Measurements from ENCODE around the gene DEK. TPM values are rescaled to one million over a fixed set of nuclear protein-coding genes. Genes with fewer than 3 reads are reported as not detected.

The DEK gene
- total RNA-seq, 1 donor from 2014 or later: 78.5 TPM

DNA sequence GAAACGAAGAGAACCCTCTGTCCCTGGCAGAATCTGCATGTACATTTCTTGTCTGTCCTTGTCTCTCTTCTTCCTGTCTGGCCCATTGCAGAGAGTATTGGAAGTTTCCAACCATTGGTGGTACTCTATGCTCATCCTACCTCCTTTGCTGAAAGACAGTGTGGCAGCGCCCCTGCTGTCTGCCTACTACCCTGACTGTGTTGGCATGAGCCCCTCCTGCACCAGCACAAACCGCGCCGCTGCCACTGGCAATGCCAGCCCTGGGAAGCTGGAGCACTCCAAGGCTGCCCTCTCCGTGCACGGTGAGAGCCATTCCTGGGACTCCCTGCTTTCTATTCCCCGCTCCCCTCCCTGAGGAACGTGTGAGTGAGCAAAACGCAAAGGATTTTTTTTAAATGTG lies 76.6 kb downstream of the DEK start:
- ATAC-seq: peak in 1 of 2 donors; percentile 22
- peaks cover 15% of the 10 kb centered on the region for H3K36me3 ChIP-seq
- no peak for DNase-seq
- H3K4me3 ChIP-seq: no peak overlapping the region
- no peaks in the 10 kb centered on the region for H3K27me3 ChIP-seq (ENCODE audit: low read depth)
- no peak overlapping the region for H3K27ac ChIP-seq
- H3K9me3 ChIP-seq: no peaks in the 10 kb centered on the region
- intact Hi-C loops (cut with DNase I): no loop called here
- peaks cover 15% of the 10 kb centered on the region for H3K4me1 ChIP-seq
- TF ChIP-seq CTCF (IDR thresholded peaks at IDR 0.05): no peak

DNA sequence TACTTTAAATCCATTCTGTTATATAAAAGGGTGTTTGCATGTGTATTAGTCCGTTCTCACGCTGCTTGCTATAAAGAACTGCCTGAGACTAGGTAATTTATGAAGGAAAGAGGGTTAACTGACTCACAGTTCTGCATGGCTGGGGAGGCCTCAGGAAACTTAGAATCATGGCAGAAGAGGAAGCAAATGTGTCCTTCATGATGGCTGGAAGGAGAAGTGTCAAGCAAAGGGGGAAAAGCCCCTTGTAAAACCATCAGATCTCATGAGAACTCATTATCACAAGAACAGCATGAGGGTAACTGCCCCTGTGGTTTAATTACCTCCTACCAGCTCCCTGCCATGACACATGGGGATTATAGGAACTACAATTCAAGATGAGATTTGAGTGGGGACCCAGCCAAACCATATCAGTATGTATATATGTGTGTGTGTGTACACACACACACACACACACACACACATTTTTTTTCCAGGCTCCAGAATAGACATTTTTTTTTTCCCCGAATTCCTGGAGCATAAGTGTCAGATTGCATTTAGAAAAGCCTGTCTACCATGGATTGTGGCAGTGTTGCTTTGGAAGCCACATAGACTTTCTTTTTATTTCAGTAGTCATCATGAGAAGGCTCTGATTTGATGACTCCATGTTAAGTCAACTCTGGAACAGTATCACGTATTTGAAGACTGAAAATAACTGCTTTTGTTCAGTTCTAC lies 77.6 kb downstream of the DEK start:
- no peak for DNase-seq
- ATAC-seq: peak in 1 of 2 donors; percentile 19
- Histone ChIP-seq H3K4me3 (no peak overlapping the region), H3K36me3 (peaks cover 15% of the 10 kb centered on the region), H3K27ac (peak overlapping the region; percentile 43), H3K27me3 (ENCODE audit: low read depth) (no peaks in the 10 kb centered on the region), H3K4me1 (peaks cover 15% of the 10 kb centered on the region), H3K9me3 (no peaks in the 10 kb centered on the region)
- no peak for TF ChIP-seq CTCF (IDR thresholded peaks at IDR 0.05)
- intact Hi-C loops (cut with DNase I): no loop called here

DNA sequence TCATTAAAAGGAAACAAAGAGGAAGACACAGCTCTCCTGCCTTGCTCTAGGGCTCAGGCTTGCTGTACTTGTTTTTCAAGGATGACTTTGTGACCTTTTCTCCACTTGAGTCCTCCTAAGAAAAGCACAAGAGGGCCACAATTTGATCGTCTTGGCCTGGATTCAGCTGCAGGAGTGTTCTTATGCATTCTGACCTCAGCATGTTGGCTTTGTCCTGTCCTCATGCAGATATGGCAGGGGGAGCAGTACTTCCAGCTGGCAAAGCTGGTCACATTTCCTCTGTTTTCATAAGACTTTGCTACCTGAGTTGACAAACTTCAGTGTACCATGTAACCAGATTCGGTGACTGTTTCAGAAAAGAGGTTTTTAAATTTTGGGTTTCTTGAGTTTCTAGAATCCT lies 78.3 kb downstream of the DEK start:
- DNase-seq (peak; percentile 54), ATAC-seq (peak; percentile 90 to 92)
- no peak overlapping the region for H3K4me3 ChIP-seq
- peaks cover 8% of the 10 kb centered on the region for H3K36me3 ChIP-seq
- no peaks in the 10 kb centered on the region for H3K27me3 ChIP-seq (ENCODE audit: low read depth)
- H3K27ac ChIP-seq: peak overlapping the region; percentile 43
- H3K4me1 ChIP-seq: peaks cover 15% of the 10 kb centered on the region
- intact Hi-C loops (cut with DNase I): no loop called here
- TF ChIP-seq CTCF (IDR thresholded peaks at IDR 0.05): no peak
- H3K9me3 ChIP-seq: no peaks in the 10 kb centered on the region

DNA sequence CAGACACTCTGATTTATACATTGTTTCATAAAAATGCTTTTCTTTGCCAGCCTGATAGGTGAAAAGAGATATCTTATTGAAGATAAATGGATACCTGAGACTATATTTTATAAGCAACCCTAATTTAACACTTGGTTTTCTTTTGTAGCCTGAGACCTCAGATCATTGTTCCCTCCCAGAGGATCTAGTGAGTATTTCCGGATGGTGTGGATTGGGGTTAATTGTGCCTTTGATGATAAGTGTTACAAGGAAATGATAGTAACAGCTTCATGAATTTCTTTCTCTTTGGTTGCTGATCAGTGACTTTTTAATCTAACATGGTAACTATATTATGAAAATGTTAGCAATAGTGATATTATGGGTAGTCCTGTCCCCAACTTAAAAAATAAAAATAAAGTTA lies 78.7 kb downstream of the DEK start:
- intact Hi-C loops (cut with DNase I): no loop called here
- no peaks in the 10 kb centered on the region for H3K27me3 ChIP-seq (ENCODE audit: low read depth)
- peaks cover 6% of the 10 kb centered on the region for H3K36me3 ChIP-seq
- TF ChIP-seq CTCF (IDR thresholded peaks at IDR 0.05): no peak
- no peak for DNase-seq
- no peaks in the 10 kb centered on the region for H3K9me3 ChIP-seq
- peak; percentile 40 to 42 for ATAC-seq
- H3K4me3 ChIP-seq: no peak overlapping the region
- peaks cover 15% of the 10 kb centered on the region for H3K4me1 ChIP-seq
- no peak overlapping the region for H3K27ac ChIP-seq

DNA sequence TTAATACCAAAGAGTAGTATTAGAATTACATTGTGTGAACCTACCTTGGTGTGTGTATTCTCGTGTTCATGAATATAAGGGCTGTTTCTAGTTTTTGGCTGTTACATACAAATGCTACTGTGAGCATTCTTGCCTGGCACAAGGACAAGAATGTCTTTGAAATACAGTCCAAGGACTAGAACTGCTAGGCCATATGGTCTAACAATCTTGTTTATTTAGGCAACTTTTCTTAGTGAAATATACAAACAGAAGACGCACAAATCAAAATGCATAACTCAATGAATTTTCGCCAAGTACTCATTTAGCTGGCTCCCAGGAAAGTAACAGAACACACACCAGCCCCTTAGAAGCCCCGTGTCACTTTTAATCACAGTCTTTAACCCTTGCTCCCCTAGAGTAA lies 80.6 kb downstream of the DEK start:
- no peak for DNase-seq
- Histone ChIP-seq H3K9me3 (no peaks in the 10 kb centered on the region), H3K36me3 (peaks cover 12% of the 10 kb centered on the region), H3K4me1 (peaks cover 15% of the 10 kb centered on the region), H3K27ac (no peak overlapping the region), H3K27me3 (ENCODE audit: low read depth) (no peaks in the 10 kb centered on the region), H3K4me3 (no peak overlapping the region)
- no peak for ATAC-seq
- intact Hi-C loops (cut with DNase I): no loop called here
- no peak for TF ChIP-seq CTCF (IDR thresholded peaks at IDR 0.05)
